RWPE2 (cell line): Measurements from ENCODE around the gene ARHGAP32.
A peak's percentile ranks its signal among the peaks of the same experiment; 100 is the strongest.

Experiments used
- ATAC-seq: fragments of 200-7000 bp; cut with Tn5 transposase; 3 replicates; pipeline ENCODE4 v1.9.1; 2021; ENCODE audit warnings: low read depth
- DNase-seq: peaks from one replicate; pipeline ENCODE4 v3.0.0-alpha.2; 2020; ENCODE audit warnings: low spot score
- H3K27ac ChIP-seq: fragments of 450-650 bp; 2 replicates; pipeline ENCODE4 v1.5.1; 2017; ENCODE audit warnings: mild to moderate bottlenecking; ENCODE audit not compliant: poor library complexity, severe bottlenecking
- H3K27me3 ChIP-seq: fragments of 250-450 bp; sonication (Bioruptor Pico); 2 replicates; pipeline ENCODE4 v1.5.1; 2021; ENCODE audit warnings: mild to moderate bottlenecking, moderate library complexity; ENCODE audit not compliant: insufficient read depth, poor library complexity, severe bottlenecking
- H3K36me3 ChIP-seq: fragments of 250-450 bp; sonication (Bioruptor Pico); 2 replicates; pipeline ENCODE4 v1.5.1; 2020; ENCODE audit warnings: low read depth, mild to moderate bottlenecking, moderate library complexity
- H3K4me1 ChIP-seq: fragments of 250-450 bp; sonication (Bioruptor Pico); 2 replicates; pipeline ENCODE4 v1.5.1; 2021; ENCODE audit warnings: mild to moderate bottlenecking, moderate library complexity; ENCODE audit not compliant: insufficient read depth, poor library complexity, severe bottlenecking
- H3K4me3 ChIP-seq: fragments of 250-450 bp; sonication (Bioruptor Pico); 2 replicates; pipeline ENCODE4 v1.5.1; 2021; ENCODE audit warnings: mild to moderate bottlenecking, moderate library complexity; ENCODE audit not compliant: severe bottlenecking
- H3K9me3 ChIP-seq: fragments of 250-450 bp; sonication (Bioruptor Pico); 2 replicates; pipeline ENCODE4 v1.5.1; 2021; ENCODE audit warnings: mild to moderate bottlenecking, moderate library complexity; ENCODE audit not compliant: severe bottlenecking
- CTCF ChIP-seq: fragments of 450-650 bp; IDR thresholded peaks from one replicate; pipeline ENCODE4 v1.5.1; 2017; ENCODE audit warnings: mild to moderate bottlenecking, moderate library complexity; ENCODE audit not compliant: poor library complexity, severe bottlenecking

The ARHGAP32 gene

DNA sequence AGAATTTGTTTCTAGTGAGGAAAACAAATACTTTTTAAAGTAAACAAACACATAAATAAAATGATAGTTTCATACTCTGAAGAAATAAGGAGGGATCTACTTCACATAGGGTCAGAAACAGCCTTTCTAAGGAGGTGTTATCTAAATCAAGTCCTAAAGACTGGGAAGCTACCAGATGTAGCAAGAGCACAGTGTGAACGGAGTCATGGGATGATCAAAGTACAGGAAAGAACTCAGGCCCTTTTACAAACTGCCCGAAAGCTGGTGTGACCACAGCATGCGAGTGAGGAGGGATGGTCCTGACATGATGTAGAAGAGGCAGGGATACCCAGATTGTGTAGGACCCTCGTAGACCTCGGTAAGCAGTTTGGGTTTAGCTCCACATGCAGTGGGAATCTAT, 102.8 kb downstream of the ARHGAP32 start:
- no peaks in the 10 kb centered on the region for H3K36me3 ChIP-seq
- no peak for DNase-seq
- no peak for TF ChIP-seq CTCF

DNA sequence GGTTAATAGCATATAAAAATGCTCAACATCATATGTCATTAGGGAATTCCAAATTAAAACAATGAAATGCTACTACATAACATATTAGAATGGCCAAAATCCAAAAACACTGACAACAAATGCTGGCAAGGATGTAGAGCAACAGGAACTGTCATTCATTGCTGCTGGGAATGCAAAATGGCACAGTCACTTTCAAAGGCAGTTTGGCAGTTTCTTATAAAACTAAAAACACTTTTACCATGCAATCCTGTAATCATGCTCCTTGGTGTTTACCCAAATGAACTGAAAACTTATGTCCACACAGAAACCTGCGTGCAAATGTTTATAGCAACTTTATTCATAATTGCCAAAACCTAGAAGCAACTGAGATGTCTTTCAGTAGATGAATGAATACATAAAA, 105.1 kb downstream of the ARHGAP32 start:
- Histone ChIP-seq H3K9me3 (peaks cover 6% of the 10 kb centered on the region), H3K4me3 (no peak overlapping the region), H3K36me3 (no peaks in the 10 kb centered on the region), H3K27me3 (no peaks in the 10 kb centered on the region), H3K27ac (no peak overlapping the region), H3K4me1 (no peaks in the 10 kb centered on the region)
- ATAC-seq = no peak
- TF ChIP-seq CTCF = no peak
- no peak for DNase-seq

More for the DNA sequence above, 102.8 kb downstream of the ARHGAP32 start:
- Histone ChIP-seq H3K4me3 (no peak overlapping the region), H3K27me3 (no peaks in the 10 kb centered on the region), H3K9me3 (peaks cover 5% of the 10 kb centered on the region), H3K4me1 (no peaks in the 10 kb centered on the region), H3K27ac (no peak overlapping the region)
- no peak for ATAC-seq

- DNase-seq (no peak), ATAC-seq (no peak)
- Histone ChIP-seq H3K36me3 (no peaks in the 10 kb centered on the region), H3K4me3 (no peak overlapping the region), H3K4me1 (no peaks in the 10 kb centered on the region), H3K27me3 (no peaks in the 10 kb centered on the region), H3K9me3 (no peaks in the 10 kb centered on the region), H3K27ac (no peak overlapping the region)
- no peak for TF ChIP-seq CTCF
These were observed 114.9 kb downstream of the ARHGAP32 start for GRCh38 chr11:129077191-129077590.

GRCh38 chr11:129075757-129076156, 116.4 kb downstream of the ARHGAP32 start:
- no peak for TF ChIP-seq CTCF
- DNase-seq = no peak
- Histone ChIP-seq H3K36me3 (no peaks in the 10 kb centered on the region), H3K4me3 (no peak overlapping the region), H3K27me3 (no peaks in the 10 kb centered on the region), H3K4me1 (no peaks in the 10 kb centered on the region), H3K9me3 (no peaks in the 10 kb centered on the region), H3K27ac (no peak overlapping the region)
- no peak for ATAC-seq

GRCh38 chr11:129067454-129067853, 124.7 kb downstream of the ARHGAP32 start:
- Histone ChIP-seq H3K9me3 (no peaks in the 10 kb centered on the region), H3K4me3 (no peak overlapping the region), H3K27ac (no peak overlapping the region), H3K4me1 (peaks cover 12% of the 10 kb centered on the region), H3K27me3 (no peaks in the 10 kb centered on the region), H3K36me3 (peaks cover 10% of the 10 kb centered on the region; the same call in 1 of the 2 replicates)
- ATAC-seq (peak; percentile 70), DNase-seq (no peak)
- no peak for TF ChIP-seq CTCF
